ENCODE results near the gene CFAP58.

The CFAP58 gene

GRCh38 chr10:104388830-104389229 is 35.2 kb downstream of the CFAP58 start:
- no peak for DNase-seq (ENCODE audit: low read depth in 2 of 2)
- H3K4me3 ChIP-seq (replicated peaks in 1 of 2; ENCODE audit: low read depth in 2 of 2, low read length in 2 of 2), result no peak overlapping the region
- TF ChIP-seq CTCF (IDR thresholded peaks at IDR 0.05; ENCODE audit: low read depth, low read length), result no peak

GRCh38 chr10:104391150-104391968 is 37.7 kb downstream of the CFAP58 start:
- peak in 1 of 2 donors; percentile 39 for DNase-seq (ENCODE audit: low read depth in 2 of 2)
- no peak overlapping the region for H3K4me3 ChIP-seq (replicated peaks in 1 of 2; ENCODE audit: low read depth in 2 of 2, low read length in 2 of 2)
- no peak for TF ChIP-seq CTCF (IDR thresholded peaks at IDR 0.05; ENCODE audit: low read depth, low read length)

GRCh38 chr10:104391969-104392296 is 38.3 kb downstream of the CFAP58 start:
- TF ChIP-seq CTCF (IDR thresholded peaks at IDR 0.05; ENCODE audit: low read depth, low read length), result no peak
- no peak for DNase-seq (ENCODE audit: low read depth in 2 of 2)
- H3K4me3 ChIP-seq (replicated peaks in 1 of 2; ENCODE audit: low read depth in 2 of 2, low read length in 2 of 2), result no peak overlapping the region

GRCh38 chr10:104393387-104393786 is 39.8 kb downstream of the CFAP58 start:
- TF ChIP-seq CTCF (IDR thresholded peaks at IDR 0.05; ENCODE audit: low read depth, low read length), result no peak
- DNase-seq (ENCODE audit: low read depth in 2 of 2), result no peak
- no peak overlapping the region for H3K4me3 ChIP-seq (replicated peaks in 1 of 2; ENCODE audit: low read depth in 2 of 2, low read length in 2 of 2)

- no peak for DNase-seq (ENCODE audit: low read depth in 2 of 2)
- TF ChIP-seq CTCF (IDR thresholded peaks at IDR 0.05; ENCODE audit: low read depth, low read length), result no peak
- no peak overlapping the region for H3K4me3 ChIP-seq (replicated peaks in 1 of 2; ENCODE audit: low read depth in 2 of 2, low read length in 2 of 2)
Observed at GRCh38 chr10:104396581-104396980, 42.9 kb downstream of the CFAP58 start.

- H3K4me3 ChIP-seq (replicated peaks in 1 of 2; ENCODE audit: low read depth in 2 of 2, low read length in 2 of 2), result no peak overlapping the region
- TF ChIP-seq CTCF (IDR thresholded peaks at IDR 0.05; ENCODE audit: low read depth, low read length), result no peak
- DNase-seq (ENCODE audit: low read depth in 2 of 2), result no peak
Observed at GRCh38 chr10:104403636-104404035, 50.0 kb downstream of the CFAP58 start.

Measured in cardiac fibroblast (primary cell).